Effector CD8-positive, alpha-beta T cell (primary cell): Measurements from ENCODE around the gene ZIC2.
A peak's percentile ranks its signal among the peaks of the same experiment; 100 is the strongest.

Source experiments
- DNase-seq: peaks from one replicate; lab custom pipeline; 2025; lab: John Stamatoyannopoulos, UW

The ZIC2 gene

GRCh38 chr13:99974296-99974938 is 7.2 kb upstream of the ZIC2 start:
- no peak for DNase-seq

- no peak for DNase-seq
Measured at GRCh38 chr13:99974939-99975561, 6.5 kb upstream of the ZIC2 start.

GRCh38 chr13:99975626-99976025 is 6.0 kb upstream of the ZIC2 start:
- no peak for DNase-seq

DNA sequence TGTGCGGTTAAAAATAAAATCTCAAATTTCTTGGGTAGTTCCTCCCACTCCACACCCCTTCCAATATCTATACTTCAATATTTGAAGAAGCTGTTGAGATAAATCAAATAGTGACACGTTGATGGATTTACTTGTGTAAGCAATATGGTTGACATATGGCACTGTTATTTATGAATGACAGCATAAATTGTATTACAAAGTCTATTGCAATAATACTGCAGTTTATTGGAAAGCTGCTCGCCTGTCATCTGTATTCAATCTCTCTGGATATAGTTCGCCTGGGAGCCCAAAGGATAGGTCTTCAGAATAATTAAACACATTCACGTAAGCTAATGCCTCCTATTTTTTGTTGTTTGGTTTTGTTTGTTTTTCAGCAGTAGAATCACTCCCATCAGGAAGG is 5.0 kb upstream of the ZIC2 start:
- no peak for DNase-seq

DNA sequence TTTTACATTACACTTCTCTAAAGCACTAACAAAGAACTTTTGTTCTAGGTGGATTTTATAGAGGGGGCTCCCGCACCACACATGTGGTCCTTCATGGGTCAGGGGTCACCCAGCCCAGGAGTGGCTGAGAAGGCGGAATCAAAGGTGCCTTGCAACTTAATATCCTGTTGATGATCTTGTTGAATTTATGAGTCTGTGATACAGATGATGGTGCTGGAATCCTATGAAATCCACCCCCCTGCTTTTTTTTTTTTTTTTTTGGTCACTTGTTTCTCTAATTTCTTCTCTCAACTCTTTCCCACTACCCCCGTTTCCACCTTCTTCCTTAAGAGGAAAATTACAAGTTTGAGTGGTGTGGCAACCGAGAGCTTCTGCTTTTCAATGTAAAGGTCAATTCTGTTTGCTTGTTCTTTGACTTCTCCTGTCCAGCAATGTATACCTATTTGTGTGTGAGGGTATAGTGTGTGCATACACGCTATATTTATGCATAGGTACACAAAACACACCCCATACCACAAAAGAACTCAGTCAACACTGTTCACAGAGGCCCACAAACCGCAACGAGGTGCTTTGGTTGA is 4.2 kb upstream of the ZIC2 start:
- no peak for DNase-seq

GRCh38 chr13:99977912-99978798 is 3.4 kb upstream of the ZIC2 start:
- DNase-seq, result no peak

DNA sequence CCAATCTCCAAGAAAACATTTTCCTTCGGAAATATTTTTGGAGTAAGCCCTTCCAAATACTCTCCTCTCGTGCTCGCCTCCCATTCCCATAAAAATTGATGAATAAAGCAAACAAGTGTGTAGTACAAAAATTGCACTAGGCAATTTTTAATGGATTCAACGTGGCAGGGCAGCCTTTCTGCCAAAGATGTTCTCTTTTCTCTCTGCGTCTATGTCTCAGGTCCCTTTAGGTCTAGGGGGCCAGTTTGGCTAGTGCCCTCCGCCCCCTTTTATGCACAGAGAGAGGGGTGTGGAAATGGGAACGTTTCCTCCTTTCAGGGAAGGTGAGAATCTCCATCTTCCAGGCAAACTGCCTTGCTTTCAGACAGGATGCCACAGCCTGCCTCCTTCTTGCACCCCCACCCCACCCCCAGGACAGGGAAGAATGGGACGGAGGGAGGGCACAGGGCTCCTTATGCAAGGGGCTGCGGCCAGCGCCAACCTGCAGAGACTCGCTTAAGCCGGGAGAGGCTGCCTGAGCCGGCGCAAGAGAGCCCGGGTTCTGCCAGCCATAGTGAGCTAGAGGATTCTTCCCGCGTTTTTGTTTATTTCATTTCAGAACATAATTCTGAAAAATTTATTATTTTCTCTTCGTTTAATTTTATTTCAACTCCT is 2.7 kb upstream of the ZIC2 start:
- DNase-seq, result no peak

- DNase-seq, result no peak
Measured at GRCh38 chr13:99979453-99980200, 2.0 kb upstream of the ZIC2 start.

DNA sequence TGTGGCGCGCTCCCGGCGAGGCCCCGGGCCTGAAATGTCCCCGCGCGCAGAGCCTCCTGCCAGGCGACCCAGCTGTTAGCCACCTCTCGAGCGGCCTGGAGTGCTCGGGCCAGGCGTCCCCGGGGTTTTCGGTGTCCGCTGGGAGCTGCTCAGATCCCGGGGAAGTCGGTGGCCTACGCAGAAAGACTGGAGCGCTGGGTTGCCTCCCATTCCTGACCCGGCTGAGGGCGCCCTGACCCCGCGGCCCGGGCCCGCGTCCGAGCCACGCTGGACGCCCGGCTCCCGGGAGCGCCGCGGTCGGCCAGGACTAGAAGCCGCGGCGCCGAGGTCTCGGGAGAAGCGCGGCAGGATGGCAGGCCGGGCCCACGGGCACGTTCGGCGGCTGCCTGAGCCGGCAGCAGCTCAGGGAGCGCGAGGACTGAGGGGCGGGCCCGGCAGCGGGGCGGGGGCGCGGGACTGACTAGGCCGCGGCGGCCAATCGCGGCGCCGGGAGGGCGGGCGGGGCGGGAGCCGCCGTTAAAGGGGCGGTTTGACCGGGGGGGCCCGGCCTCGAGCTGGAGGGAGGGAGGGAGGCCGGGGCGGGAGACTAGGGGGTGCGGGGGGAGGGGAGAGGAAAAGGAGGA is 1.3 kb upstream of the ZIC2 start:
- DNase-seq, result peak; percentile 43

DNA sequence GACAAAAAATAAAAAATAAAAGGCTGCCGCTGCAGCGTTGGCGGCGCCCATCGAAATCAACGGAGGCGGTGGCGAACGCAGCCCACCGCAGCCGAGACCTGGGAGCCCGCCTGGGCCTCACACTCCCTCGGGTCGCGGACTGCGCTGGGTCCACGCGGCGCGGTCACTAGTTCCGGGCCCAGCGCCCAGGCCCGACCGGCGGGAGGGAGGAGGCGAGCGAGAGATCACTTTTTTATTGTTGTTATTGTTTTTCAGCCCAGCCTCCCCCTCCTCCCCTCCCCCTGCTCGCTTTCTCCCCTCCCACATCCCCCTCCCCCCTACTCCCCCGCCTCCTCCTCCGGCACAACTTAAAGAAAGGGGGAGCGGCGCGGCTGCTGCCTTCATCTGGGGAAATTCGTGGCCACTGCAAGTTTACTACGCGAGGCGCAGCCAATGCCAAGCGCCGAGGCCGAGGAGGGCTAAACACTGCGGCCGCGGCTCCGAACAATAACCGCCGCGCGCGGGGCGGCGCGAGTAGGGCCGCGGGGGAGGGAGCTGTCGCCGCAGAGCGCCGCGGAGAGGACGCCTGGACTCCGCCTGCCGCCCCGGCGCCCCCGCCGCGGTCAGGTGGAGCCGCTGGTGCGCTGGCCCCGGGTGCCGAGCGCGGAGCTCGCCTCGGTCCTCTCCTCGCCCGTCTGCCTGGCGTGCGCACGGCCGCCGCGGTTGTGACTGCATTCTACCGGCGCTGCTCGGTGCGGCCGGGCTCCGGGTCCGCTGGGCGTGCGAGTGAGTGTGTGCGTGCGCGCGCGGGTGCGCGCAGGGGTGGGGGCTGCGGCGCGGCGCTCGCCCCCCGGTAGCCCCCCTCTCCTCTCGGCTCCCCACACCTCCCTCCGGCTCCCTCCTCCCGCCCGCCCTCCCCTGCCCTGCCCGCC is 505 bp upstream of the ZIC2 start:
- no peak for DNase-seq

DNA sequence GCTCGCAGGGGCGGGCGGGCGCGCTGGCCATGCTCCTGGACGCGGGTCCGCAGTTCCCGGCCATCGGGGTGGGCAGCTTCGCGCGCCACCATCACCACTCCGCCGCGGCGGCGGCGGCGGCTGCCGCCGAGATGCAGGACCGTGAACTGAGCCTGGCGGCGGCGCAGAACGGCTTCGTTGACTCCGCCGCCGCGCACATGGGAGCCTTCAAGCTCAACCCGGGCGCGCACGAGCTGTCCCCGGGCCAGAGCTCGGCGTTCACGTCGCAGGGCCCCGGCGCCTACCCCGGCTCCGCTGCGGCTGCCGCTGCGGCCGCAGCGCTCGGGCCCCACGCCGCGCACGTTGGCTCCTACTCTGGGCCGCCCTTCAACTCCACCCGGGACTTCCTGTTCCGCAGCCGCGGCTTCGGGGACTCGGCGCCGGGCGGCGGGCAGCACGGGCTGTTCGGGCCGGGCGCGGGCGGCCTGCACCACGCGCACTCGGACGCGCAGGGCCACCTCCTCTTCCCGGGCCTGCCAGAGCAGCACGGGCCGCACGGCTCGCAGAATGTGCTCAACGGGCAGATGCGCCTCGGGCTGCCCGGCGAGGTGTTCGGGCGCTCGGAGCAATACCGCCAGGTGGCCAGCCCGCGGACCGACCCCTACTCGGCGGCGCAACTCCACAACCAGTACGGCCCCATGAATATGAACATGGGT is 599 bp downstream of the ZIC2 start:
- DNase-seq, result no peak

DNA sequence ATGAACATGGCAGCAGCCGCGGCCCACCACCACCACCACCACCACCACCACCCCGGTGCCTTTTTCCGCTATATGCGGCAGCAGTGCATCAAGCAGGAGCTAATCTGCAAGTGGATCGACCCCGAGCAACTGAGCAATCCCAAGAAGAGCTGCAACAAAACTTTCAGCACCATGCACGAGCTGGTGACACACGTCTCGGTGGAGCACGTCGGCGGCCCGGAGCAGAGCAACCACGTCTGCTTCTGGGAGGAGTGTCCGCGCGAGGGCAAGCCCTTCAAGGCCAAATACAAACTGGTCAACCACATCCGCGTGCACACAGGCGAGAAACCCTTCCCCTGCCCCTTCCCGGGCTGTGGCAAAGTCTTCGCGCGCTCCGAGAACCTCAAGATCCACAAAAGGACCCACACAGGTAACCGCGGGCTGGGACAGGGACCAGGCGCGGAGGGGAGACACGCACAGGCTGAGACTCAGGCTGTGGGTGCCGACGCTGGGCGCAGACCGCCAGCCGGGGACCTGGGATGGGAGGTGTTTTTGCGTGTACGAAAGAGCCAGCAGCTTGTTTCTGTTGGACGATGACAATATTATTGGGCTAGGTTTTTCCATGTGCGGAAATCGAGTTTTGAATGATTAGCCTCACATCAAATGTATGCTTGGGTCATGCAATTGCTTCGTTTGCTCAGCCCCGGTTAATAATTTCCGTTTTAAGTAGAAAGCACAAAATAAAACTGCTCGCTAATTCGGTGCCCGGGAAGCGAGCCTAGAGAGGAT is 1.3 kb downstream of the ZIC2 start:
- no peak for DNase-seq

DNA sequence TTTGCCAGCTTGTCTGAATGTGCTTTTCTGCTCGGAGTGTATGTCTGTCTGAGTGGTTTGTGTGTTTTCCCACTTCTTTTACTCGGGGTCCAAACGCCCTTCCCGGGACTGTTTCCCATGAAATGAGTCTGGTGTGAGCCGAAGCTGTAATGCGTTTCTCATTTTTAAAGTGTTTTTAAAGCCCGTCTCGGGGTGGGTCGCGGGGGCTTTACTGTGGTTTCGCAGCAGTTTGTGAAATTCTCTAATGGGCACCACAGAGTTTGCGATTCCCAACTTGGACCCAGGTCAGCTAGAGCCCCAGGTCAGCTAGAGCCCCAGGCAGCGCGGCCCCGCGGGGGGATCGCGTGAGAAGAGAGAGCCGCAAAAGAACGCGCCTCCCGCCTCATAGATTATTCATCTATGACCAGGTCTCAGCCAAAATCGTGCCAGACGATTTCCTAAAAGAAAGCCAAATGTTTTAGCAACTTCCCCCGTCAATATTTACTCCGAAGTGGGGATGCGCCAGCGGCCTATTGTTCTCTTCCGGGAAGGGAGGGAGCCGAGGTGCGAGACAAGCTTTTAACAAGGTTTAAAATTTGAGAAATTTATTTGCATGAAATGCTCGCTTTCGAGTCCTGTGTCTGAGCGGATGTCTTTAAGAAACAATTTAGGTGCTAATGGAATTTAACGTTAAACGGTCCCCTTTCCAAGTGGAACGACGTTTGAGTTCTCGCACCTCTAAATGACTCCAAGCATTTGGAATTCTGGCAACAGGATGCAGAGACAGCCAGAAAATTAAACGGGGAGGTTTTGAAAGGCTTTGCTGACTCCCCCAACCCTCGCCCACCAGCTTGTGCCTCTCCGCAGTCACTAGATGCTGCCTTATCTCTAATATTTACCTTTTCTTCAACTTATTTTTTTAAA is 2.2 kb downstream of the ZIC2 start:
- DNase-seq, result no peak

DNA sequence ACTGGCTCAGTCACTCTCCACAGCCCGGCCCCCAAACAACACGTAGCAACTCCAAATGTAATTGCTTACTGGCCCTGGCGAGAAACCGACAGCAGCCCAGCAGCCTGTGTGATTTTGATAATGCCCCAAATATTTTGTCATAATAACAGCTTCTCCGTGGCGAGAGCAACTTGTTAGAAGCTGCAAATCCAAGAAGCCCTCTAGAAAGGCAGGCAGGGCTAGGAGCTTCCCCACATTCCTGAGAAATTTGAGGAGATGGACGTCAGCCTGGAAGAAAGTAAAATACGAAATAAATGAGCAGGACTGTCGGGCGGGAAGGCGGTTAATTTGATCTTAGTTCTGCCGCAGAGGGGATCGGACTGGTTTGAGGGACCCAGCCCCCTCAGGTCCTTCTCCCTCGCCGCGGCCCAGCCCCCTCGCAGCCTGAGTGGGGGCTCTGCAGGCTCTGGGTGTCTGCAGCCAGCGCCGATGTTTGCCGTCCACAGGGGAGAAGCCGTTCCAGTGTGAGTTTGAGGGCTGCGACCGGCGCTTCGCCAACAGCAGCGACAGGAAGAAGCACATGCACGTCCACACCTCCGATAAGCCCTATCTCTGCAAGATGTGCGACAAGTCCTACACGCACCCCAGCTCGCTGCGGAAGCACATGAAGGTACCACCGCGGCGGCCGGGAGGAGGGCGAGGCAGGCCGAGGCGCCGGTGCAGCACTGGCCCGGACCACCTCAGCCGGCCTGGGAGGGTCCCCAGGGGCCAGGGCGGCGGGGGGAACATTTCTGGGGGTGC is 3.1 kb downstream of the ZIC2 start:
- no peak for DNase-seq

DNA sequence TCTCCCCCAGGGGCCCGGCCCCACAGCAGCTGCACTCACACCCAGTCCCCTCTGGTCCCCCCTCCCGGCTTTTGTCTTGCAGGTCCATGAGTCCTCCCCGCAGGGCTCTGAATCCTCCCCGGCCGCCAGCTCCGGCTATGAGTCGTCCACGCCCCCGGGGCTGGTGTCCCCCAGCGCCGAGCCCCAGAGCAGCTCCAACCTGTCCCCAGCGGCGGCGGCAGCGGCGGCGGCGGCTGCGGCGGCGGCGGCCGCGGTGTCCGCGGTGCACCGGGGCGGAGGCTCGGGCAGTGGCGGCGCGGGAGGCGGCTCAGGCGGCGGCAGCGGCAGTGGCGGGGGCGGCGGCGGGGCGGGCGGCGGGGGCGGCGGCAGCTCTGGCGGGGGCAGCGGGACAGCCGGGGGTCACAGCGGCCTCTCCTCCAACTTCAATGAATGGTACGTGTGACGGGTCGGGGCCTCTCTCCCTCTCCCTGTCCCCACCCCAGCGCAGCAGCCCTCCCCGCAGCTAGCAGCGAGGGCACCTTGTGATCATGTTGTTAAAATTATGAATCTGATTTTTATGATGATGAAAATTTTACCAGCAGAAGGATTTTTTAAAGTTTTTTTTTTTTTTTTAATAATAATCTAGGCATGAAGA is 3.8 kb downstream of the ZIC2 start:
- DNase-seq, result no peak

- no peak for DNase-seq
Measured at GRCh38 chr13:99985886-99986527, 4.4 kb downstream of the ZIC2 start.
